Activated T-helper 2 cell treated with anti-CD3 and anti-CD28 coated beads, Interferon-gamma antibody, Interleukin-2, Interleukin-4, amounts not matched to agents 10 μg/mL and 5 μg/mL and 100 μg/mL, durations not matched to agents 14 hours and 24 hours and 36 hours (primary cell): ENCODE measurements around the gene ACP1. TPM values are rescaled to one million over a fixed set of nuclear protein-coding genes. Genes with fewer than 3 reads are reported as not detected.

Experiments
- total RNA-seq: library from RNA; stranded (reverse); gene quantifications from 2 replicates; pipeline ENCODE4 v1.2.3, GENCODE V29; 2022

The ACP1 gene
- total RNA-seq, 1 donor from 2014 or later, result 168 TPM

Other genes starting within 250 kb of the ACP1 start
- 5.3 and 5.7 TPM in 2 replicates for gene FAM110C, start 218.4 kb upstream of the ACP1 start, total RNA-seq
- 34.7 and 37.1 TPM in 2 replicates for gene SH3YL1, start 915 bp upstream of the ACP1 start, total RNA-seq
- 16.3 and 17.6 TPM in 2 replicates for gene ALKAL2, start 23.1 kb downstream of the ACP1 start, total RNA-seq